GM23248 (cell line): ENCODE measurements around the gene INHA.

ENCODE experiments used
- EZH2 ChIP-seq: fragments of 200-600 bp; sonication (generic); IDR thresholded peaks from 2 replicates; pipeline ENCODE4 v1.6.1; 2018; ENCODE audit warnings: antibody characterized with exemption, mild to moderate bottlenecking; ENCODE audit not compliant: insufficient read depth, poor library complexity, severe bottlenecking
- EZH2phosphoT487 ChIP-seq: fragments of 200-600 bp; sonication (generic); IDR thresholded peaks from 2 replicates; pipeline ENCODE4 v1.6.1; 2018; ENCODE audit warnings: antibody characterized with exemption, moderate library complexity, mild to moderate bottlenecking, low read depth; ENCODE audit not compliant: insufficient read depth

DNA sequence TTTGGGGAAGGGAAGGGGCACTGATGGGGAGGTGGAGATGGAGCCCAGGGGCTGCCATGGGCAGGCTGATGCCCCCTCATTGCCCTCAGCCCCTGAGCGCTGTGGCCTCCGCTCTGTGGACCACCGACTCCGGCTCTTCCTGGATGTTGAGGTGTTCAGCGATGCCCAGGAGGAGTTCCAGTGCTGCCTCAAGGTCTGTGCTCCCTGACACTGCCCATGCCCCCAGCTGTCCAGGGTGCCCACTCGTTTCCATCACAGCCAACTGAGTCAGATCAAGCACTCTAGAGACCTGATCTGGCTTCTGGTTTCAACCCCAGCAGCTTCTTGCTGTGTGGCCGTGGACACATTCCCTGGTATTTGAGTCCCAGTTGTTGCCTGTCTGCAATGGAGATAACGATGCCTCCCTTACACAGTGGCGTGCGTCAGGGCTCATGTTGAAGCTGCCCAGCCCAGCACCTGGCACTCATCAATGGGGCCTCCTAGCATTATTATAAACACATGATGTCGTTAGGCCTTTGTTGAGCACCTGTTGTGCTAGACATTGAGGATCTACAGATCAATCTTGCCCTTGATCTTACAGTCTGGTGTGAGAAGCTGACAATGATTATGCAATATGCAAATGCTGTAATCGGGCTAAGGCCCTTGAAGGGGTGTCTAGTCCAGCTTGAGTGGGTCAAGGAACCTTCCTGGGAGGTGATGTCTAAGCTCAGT lies 39.9 kb downstream of the INHA start:
- TF ChIP-seq EZH2 (no peak), EZH2phosphoT487 (no peak)
